Neuronal stem cell (in vitro differentiated cells): ENCODE results near the gene MAP7D2.

ENCODE experiments used
- DNase-seq: peaks from one replicate; pipeline ENCODE4 v3.0.0-alpha.2; 2013; ENCODE audit warnings: low spot score
- H2AFZ ChIP-seq: one replicate; pipeline ENCODE4 v1.6.1; 2013; ENCODE audit warnings: mild to moderate bottlenecking, low read length, inconsistent platforms
- H2AK5ac ChIP-seq: 2 replicates; pipeline ENCODE4 v1.6.1; 2013; ENCODE audit warnings: low read depth, mild to moderate bottlenecking, inconsistent platforms, low read length, moderate library complexity, mixed read lengths
- H2BK120ac ChIP-seq: 2 replicates; pipeline ENCODE4 v1.6.1; 2013; ENCODE audit warnings: low read depth, mild to moderate bottlenecking, inconsistent platforms, low read length, moderate library complexity, mixed read lengths
- H2BK12ac ChIP-seq: one replicate; pipeline ENCODE4 v1.6.1; 2013; ENCODE audit warnings: low read length, inconsistent platforms
- H2BK15ac ChIP-seq: 2 replicates; pipeline ENCODE4 v1.6.1; 2013; ENCODE audit warnings: mild to moderate bottlenecking, low read length, inconsistent platforms, mixed read lengths
- H2BK5ac ChIP-seq: one replicate; pipeline ENCODE4 v1.6.1; 2013; ENCODE audit warnings: inconsistent platforms, mild to moderate bottlenecking, low read length, moderate library complexity
- H3K14ac ChIP-seq: one replicate; pipeline ENCODE4 v1.6.1; 2013; ENCODE audit warnings: low read length, inconsistent platforms
- H3K18ac ChIP-seq: 2 replicates; pipeline ENCODE4 v1.6.1; 2013; ENCODE audit warnings: low read length, inconsistent platforms
- H3K23ac ChIP-seq: 2 replicates; pipeline ENCODE4 v1.6.1; 2013; ENCODE audit warnings: low read depth, mild to moderate bottlenecking, mixed read lengths, low read length, inconsistent platforms; ENCODE audit not compliant: poor library complexity
- H3K27ac ChIP-seq: replicated peaks from 3 replicates; pipeline ENCODE4 v1.5.1; 2013; ENCODE audit warnings: low read length, inconsistent platforms
- H3K27me3 ChIP-seq, 3 experiments: 2 replicates each; pipeline ENCODE4 v1.6.1; 2013; ENCODE audit warnings: low read length in 3 of 3, mild to moderate bottlenecking in 2 of 3, inconsistent platforms in 1 of 3, low read depth in 1 of 3, mixed read lengths in 1 of 3, moderate library complexity in 1 of 3; ENCODE audit not compliant: control insufficient read depth in 3 of 3, insufficient read depth in 3 of 3
- H3K36me3 ChIP-seq, 2 donors: replicated peaks in 1 of 2; 2 replicates each; pipeline ENCODE4 v1.6.1; 2013; ENCODE audit warnings: low read length in 2 of 2; ENCODE audit not compliant: control insufficient read depth in 2 of 2, insufficient read depth in 2 of 2
- H3K4ac ChIP-seq: 2 replicates; pipeline ENCODE4 v1.6.1; 2013; ENCODE audit warnings: inconsistent platforms, mild to moderate bottlenecking, low read length, moderate library complexity
- H3K4me1 ChIP-seq, 2 donors: 1 replicate in 1 of 2; 2 replicates in 1 of 2; pipeline ENCODE4 v1.6.1; 2013; ENCODE audit warnings: low read length in 2 of 2, low read depth in 1 of 2; ENCODE audit not compliant: control insufficient read depth in 2 of 2, insufficient read depth in 1 of 2
- H3K4me2 ChIP-seq: one replicate; pipeline ENCODE4 v1.6.1; 2013; ENCODE audit warnings: mild to moderate bottlenecking, low read length, inconsistent platforms; ENCODE audit not compliant: insufficient read depth, poor library complexity, severe bottlenecking
- H3K4me3 ChIP-seq, 2 donors: 2 replicates each; pipeline ENCODE4 v1.5.1; 2013; ENCODE audit warnings: low read length in 2 of 2, mild to moderate bottlenecking in 2 of 2, inconsistent platforms in 1 of 2, moderate library complexity in 1 of 2
- H3K79me1 ChIP-seq: one replicate; pipeline ENCODE4 v1.6.1; 2013; ENCODE audit warnings: low read depth, mild to moderate bottlenecking, inconsistent platforms, low read length, moderate library complexity
- H3K9ac ChIP-seq: one replicate; pipeline ENCODE4 v1.6.1; 2013; ENCODE audit warnings: mild to moderate bottlenecking, low read depth, low read length, inconsistent platforms; ENCODE audit not compliant: poor library complexity
- H3K9me3 ChIP-seq, 2 donors: replicated peaks in 1 of 2; 2 replicates each; pipeline versions ENCODE3 to v1.6.1; 2013; ENCODE audit warnings: low read length in 2 of 2, mild to moderate bottlenecking in 2 of 2, inconsistent platforms in 1 of 2, low read depth in 1 of 2, mixed read lengths in 1 of 2, moderate library complexity in 1 of 2; ENCODE audit not compliant: control insufficient read depth in 2 of 2, insufficient read depth in 1 of 2
- H4K8ac ChIP-seq: one replicate; pipeline ENCODE4 v1.6.1; 2013; ENCODE audit warnings: low read depth, mild to moderate bottlenecking, inconsistent platforms, low read length, moderate library complexity
- H4K91ac ChIP-seq: one replicate; pipeline ENCODE4 v1.6.1; 2013; ENCODE audit warnings: low read length, low read depth, mild to moderate bottlenecking, inconsistent platforms; ENCODE audit not compliant: poor library complexity
- WGBS, 2 donors: extraction: QIAGEN DNeasy Blood & Tissue Kit; methylation state at CpG; one replicate each; pipeline ENCODE4 v1.1.7; 2013; ENCODE audit warnings: missing lambda C conversion rate in 2 of 2, mixed read lengths in 1 of 2; ENCODE audit not compliant: insufficient read length in 2 of 2, insufficient replicate concordance in 1 of 2; ENCODE audit errors: extremely low coverage in 2 of 2; 5-methylcytosine and 5-hydroxymethylcytosine counted together

MAP7D2 gene

GRCh38 chrX:20071511-20072079 is 45.1 kb downstream of the MAP7D2 start:
- Histone ChIP-seq H2AFZ (no peak overlapping the region), H3K23ac (no peak overlapping the region), H3K9me3 (no peaks in the 10 kb centered on the region), H3K14ac (no peak overlapping the region), H2BK15ac (no peak overlapping the region), H4K91ac (no peak overlapping the region), H3K4me2 (no peak overlapping the region), H2BK120ac (no peak overlapping the region), H3K4me1 (no peaks in the 10 kb centered on the region), H3K79me1 (no peaks in the 10 kb centered on the region), H3K27ac (no peak overlapping the region), H2AK5ac (no peak overlapping the region), H3K4me3 (no peak overlapping the region), H3K4ac (no peak overlapping the region), H3K36me3 (no peaks in the 10 kb centered on the region), H3K18ac (no peak overlapping the region), H4K8ac (no peak overlapping the region), H2BK5ac (no peak overlapping the region), H3K9ac (no peak overlapping the region), H2BK12ac (no peak overlapping the region), H3K27me3 (no peaks in the 10 kb centered on the region)
- no peak for DNase-seq
- WGBS, 2 donors: no CpG with 5 or more reads among the region's 3 CpGs

- no peak overlapping the region for H3K9ac ChIP-seq
- WGBS, 2 donors: no CpG with 5 or more reads among the region's 8 CpGs
- no peak overlapping the region for H3K23ac ChIP-seq
- no peak overlapping the region for H4K91ac ChIP-seq
- no peaks in the 10 kb centered on the region for H3K4me1 ChIP-seq
- H3K27ac ChIP-seq: no peak overlapping the region
- no peaks in the 10 kb centered on the region for H3K36me3 ChIP-seq
- no peak overlapping the region for H2AK5ac ChIP-seq
- H2BK120ac ChIP-seq: no peak overlapping the region
- no peak overlapping the region for H3K4me3 ChIP-seq
- no peaks in the 10 kb centered on the region for H3K79me1 ChIP-seq
- H3K4ac ChIP-seq: no peak overlapping the region
- DNase-seq: peak; percentile 9
- H3K27me3 ChIP-seq: peaks cover 0 to 5% (median 0%) of the 10 kb centered on the region in 3 experiments
- no peak overlapping the region for H4K8ac ChIP-seq
- no peak overlapping the region for H3K18ac ChIP-seq
- no peak overlapping the region for H2BK5ac ChIP-seq
- no peak overlapping the region for H2BK15ac ChIP-seq
- H2AFZ ChIP-seq: peak overlapping the region; percentile 11
- H3K4me2 ChIP-seq: no peak overlapping the region
- no peak overlapping the region for H3K14ac ChIP-seq
- H2BK12ac ChIP-seq: no peak overlapping the region
- H3K9me3 ChIP-seq: no peaks in the 10 kb centered on the region
Observed at GRCh38 chrX:20067709-20068561, 48.8 kb downstream of the MAP7D2 start.

- H2BK5ac ChIP-seq: no peak overlapping the region
- H3K9me3 ChIP-seq: no peaks in the 10 kb centered on the region
- H3K79me1 ChIP-seq: no peaks in the 10 kb centered on the region
- H2AK5ac ChIP-seq: no peak overlapping the region
- H2BK120ac ChIP-seq: no peak overlapping the region
- no peaks in the 10 kb centered on the region for H3K4me1 ChIP-seq
- H3K9ac ChIP-seq: no peak overlapping the region
- no peak overlapping the region for H3K4me3 ChIP-seq
- no peak overlapping the region for H3K14ac ChIP-seq
- no peak for DNase-seq
- H2BK12ac ChIP-seq: no peak overlapping the region
- H2BK15ac ChIP-seq: no peak overlapping the region
- no peak overlapping the region for H4K91ac ChIP-seq
- WGBS, 2 donors: no CpG with 5 or more reads among the region's 6 CpGs
- peak overlapping the region; percentile 81 for H2AFZ ChIP-seq
- H3K27me3 ChIP-seq: peaks cover 0 to 6% (median 0%) of the 10 kb centered on the region in 3 experiments
- no peak overlapping the region for H3K18ac ChIP-seq
- H3K4me2 ChIP-seq: no peak overlapping the region
- no peaks in the 10 kb centered on the region for H3K36me3 ChIP-seq
- H3K27ac ChIP-seq: no peak overlapping the region
- H4K8ac ChIP-seq: no peak overlapping the region
- no peak overlapping the region for H3K4ac ChIP-seq
- H3K23ac ChIP-seq: no peak overlapping the region
Observed at GRCh38 chrX:20066968-20067708, 49.6 kb downstream of the MAP7D2 start.
